Esophagus squamous epithelium (tissue), 5 donors: ENCODE data around the gene PRPF38A. TPM values are rescaled to one million over a fixed set of nuclear protein-coding genes. Genes with fewer than 3 reads are reported as not detected.

Source experiments
- DNase-seq: peaks from one replicate; lab custom pipeline; 2025; lab: John Stamatoyannopoulos, UW
- H3K27ac ChIP-seq, 4 donors: fragments of 200-600 bp; sonication (generic); one replicate each; pipeline ENCODE4 v1.5.1; 2016 to 2019; ENCODE audit warnings: mild to moderate bottlenecking in 1 of 4
- H3K27me3 ChIP-seq, 4 donors: fragments of 200-600 bp; sonication (generic); 1 replicate in 3 of 4; 2 replicates in 1 of 4; pipeline versions ENCODE4 v1.5.1 to v1.6.0; 2017 to 2021; ENCODE audit warnings: antibody characterized with exemption in 1 of 4
- H3K36me3 ChIP-seq, 3 donors: fragments of 200-600 bp; sonication (generic); one replicate each; pipeline ENCODE4 v1.5.1; 2016 to 2019
- H3K4me1 ChIP-seq, 3 donors: fragments of 200-600 bp; sonication (generic); one replicate each; pipeline ENCODE4 v1.5.1; 2017 to 2019
- H3K4me3 ChIP-seq, 4 donors: fragments of 200-600 bp; sonication (generic); 1 replicate in 3 of 4; 2 replicates in 1 of 4; pipeline ENCODE4 v1.5.1; 2016 to 2019; ENCODE audit warnings: mild to moderate bottlenecking in 2 of 4, moderate library complexity in 1 of 4
- H3K9me3 ChIP-seq, 3 donors: fragments of 200-600 bp; sonication (generic); one replicate each; pipeline ENCODE4 v1.5.1; 2016 to 2019
- POLR2A ChIP-seq, 4 donors: fragments of 450-650 bp; IDR thresholded peaks; one replicate each; pipeline ENCODE4 v1.6.1; 2017; ENCODE audit warnings: antibody characterized with exemption in 4 of 4, mild to moderate bottlenecking in 4 of 4, moderate library complexity in 3 of 4
- WGBS, 2 donors: methylation state at CpG; one replicate each; pipeline ENCODE4 v1.1.5; 2018; 5-methylcytosine and 5-hydroxymethylcytosine counted together
- intact Hi-C: fragments of 100-400 bp; cut with DNase I; formaldehyde crosslinking; loops from one replicate; pipeline ENCODE4 v1.15.0; 2022
- total RNA-seq, 4 donors: library from RNA; depleted of rRNA; stranded (reverse); fragments of >200 nt; gene quantifications; one replicate each; pipeline ENCODE4 v1.1.0, GENCODE V29; 2016
- TF ChIP-seq, protein P1 (sequence below), 6 experiments: fragments of 450-650 bp in 4 of 6; fragments of 200-600 bp in 2 of 6; sonication (generic) in 2 of 6; IDR thresholded peaks; one replicate each; pipeline ENCODE4 v1.5.1; 2016 to 2019; ENCODE audit warnings: antibody characterized with exemption in 6 of 6, mild to moderate bottlenecking in 4 of 6, moderate library complexity in 4 of 6
- donor health status: DM: yes; HTN: yes; CAD: no.

PRPF38A gene
- total RNA-seq, 4 donors from 2014 or later = 9.6 to 18.1 (median 14.6) TPM

DNA sequence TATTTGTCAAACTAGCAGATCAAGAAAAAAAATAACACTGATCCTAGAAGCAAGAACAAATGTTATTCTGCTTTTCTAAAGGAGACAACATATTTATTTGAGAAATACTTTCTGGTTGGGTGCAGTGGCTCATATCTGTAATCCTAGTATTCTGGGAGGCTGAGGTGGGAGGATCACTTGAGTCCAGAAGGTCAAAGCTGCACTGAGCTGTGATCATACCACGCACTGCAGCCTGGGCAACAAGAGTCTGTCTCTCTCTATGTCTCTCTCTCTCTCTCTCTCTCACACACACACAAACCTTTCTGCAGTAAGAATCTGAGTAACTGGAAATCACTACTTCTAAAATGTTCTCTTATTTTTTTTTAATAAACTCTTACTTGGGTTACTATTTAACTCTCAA, 31.2 kb downstream of the PRPF38A start:
- DNase-seq = no peak
- Histone ChIP-seq H3K36me3 (peaks cover 6 to 89% (median 7%) of the 10 kb centered on the region in 3 donors), H3K27me3 (no peaks in the 10 kb centered on the region), H3K4me3 (no peak overlapping the region), H3K4me1 (no peaks in the 10 kb centered on the region), H3K9me3 (no peaks in the 10 kb centered on the region), H3K27ac (no peak overlapping the region)
- TF ChIP-seq POLR2A (IDR thresholded peaks at IDR 0.05) = no peak
- TF ChIP-seq, protein P1, sequence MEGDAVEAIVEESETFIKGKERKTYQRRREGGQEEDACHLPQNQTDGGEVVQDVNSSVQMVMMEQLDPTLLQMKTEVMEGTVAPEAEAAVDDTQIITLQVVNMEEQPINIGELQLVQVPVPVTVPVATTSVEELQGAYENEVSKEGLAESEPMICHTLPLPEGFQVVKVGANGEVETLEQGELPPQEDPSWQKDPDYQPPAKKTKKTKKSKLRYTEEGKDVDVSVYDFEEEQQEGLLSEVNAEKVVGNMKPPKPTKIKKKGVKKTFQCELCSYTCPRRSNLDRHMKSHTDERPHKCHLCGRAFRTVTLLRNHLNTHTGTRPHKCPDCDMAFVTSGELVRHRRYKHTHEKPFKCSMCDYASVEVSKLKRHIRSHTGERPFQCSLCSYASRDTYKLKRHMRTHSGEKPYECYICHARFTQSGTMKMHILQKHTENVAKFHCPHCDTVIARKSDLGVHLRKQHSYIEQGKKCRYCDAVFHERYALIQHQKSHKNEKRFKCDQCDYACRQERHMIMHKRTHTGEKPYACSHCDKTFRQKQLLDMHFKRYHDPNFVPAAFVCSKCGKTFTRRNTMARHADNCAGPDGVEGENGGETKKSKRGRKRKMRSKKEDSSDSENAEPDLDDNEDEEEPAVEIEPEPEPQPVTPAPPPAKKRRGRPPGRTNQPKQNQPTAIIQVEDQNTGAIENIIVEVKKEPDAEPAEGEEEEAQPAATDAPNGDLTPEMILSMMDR (IDR thresholded peaks at IDR 0.05) = no peak
- intact Hi-C loops = no loop called here
- WGBS, 2 donors = 93 to 100% methylated on average over 1 of the region's 1 CpG

DNA sequence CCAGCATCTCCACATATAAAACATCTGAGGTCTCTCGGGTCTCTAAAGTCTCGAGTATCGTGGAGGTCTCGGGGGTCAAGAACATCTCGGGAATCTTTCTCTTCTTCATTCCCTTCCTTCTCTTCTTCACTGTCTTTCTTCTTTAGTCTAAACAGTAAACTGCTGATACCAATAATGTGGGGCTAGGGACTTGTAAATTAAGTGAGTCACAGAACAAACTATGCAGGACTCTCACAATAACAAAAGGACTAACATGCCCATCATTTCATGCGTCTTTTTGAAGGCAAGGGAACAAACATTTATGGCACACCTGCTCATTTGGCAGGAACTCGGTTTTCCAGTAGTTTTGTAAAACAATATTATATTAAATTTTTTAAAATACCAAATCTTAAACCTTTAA, 32.4 kb downstream of the PRPF38A start:
- Histone ChIP-seq H3K27ac (no peak overlapping the region), H3K4me3 (no peak overlapping the region), H3K9me3 (no peaks in the 10 kb centered on the region), H3K27me3 (no peaks in the 10 kb centered on the region), H3K4me1 (no peaks in the 10 kb centered on the region), H3K36me3 (peaks cover 0 to 89% (median 0%) of the 10 kb centered on the region in 3 donors)
- 85 to 86% methylated on average over 7 of the region's 7 CpGs for WGBS, 2 donors
- TF ChIP-seq, protein P1 (IDR thresholded peaks at IDR 0.05) = no peak
- no peak for TF ChIP-seq POLR2A (IDR thresholded peaks at IDR 0.05)
- no peak for DNase-seq
- intact Hi-C loops = no loop called here

DNA sequence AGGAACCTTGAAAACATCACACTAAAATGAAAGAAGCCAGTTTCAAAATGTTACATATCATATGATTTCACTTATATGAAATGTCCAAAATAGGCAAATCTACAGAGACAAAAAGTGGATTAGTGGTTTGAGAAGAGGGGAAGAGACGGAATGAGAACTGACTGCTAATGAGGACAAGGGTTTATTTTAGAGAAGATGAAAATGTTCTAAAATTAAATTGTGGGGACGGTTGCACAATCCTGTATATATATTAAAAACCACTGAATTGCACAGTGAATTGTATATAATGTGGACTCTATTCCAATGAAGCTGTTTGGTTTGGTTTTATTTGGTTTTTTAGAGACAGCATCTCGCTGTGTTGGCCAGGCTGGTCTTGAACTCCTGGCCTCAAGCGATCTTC, 35.6 kb downstream of the PRPF38A start:
- Histone ChIP-seq H3K9me3 (no peaks in the 10 kb centered on the region), H3K4me3 (no peak overlapping the region), H3K36me3 (peaks cover 0 to 91% (median 0%) of the 10 kb centered on the region in 3 donors), H3K27me3 (no peaks in the 10 kb centered on the region), H3K27ac (no peak overlapping the region), H3K4me1 (no peaks in the 10 kb centered on the region)
- no peak for DNase-seq
- no peak for TF ChIP-seq POLR2A (IDR thresholded peaks at IDR 0.05)
- TF ChIP-seq, protein P1 (IDR thresholded peaks at IDR 0.05) = no peak
- WGBS, 2 donors = 83 to 89% methylated on average over 4 of the region's 4 CpGs
- intact Hi-C loops = no loop called here

DNA sequence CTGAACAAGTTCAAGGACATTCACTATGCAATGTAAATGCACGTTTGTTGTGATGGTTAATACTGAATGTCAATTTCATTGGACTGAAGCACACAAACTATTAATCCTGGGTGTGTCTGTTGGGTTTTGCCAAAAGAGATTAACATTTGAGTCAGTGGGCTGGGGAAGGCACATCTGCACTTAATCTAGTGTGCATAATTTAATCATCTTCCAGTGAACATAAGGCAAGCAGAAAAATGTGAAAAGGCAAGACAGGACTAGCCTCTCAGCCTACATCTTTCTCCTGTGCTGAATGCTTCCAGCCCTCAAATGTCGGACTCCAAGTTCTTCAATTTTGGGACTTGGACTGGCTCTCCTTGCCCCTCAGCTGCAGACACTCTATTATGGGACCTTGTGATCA, 40.1 kb downstream of the PRPF38A start:
- no peaks in the 10 kb centered on the region for H3K4me1 ChIP-seq
- H3K27me3 ChIP-seq = no peaks in the 10 kb centered on the region
- H3K4me3 ChIP-seq = no peak overlapping the region
- no peaks in the 10 kb centered on the region for H3K9me3 ChIP-seq
- H3K27ac ChIP-seq = no peak overlapping the region
- intact Hi-C loops = no loop called here
- TF ChIP-seq, protein P1 (IDR thresholded peaks at IDR 0.05) = no peak
- TF ChIP-seq POLR2A (IDR thresholded peaks at IDR 0.05) = no peak
- peaks cover 0 to 82% (median 5%) of the 10 kb centered on the region in 3 donors for H3K36me3 ChIP-seq
- no peak for DNase-seq
- WGBS, 2 donors = 46 to 50% methylated on average over 2 of the region's 2 CpGs

DNA sequence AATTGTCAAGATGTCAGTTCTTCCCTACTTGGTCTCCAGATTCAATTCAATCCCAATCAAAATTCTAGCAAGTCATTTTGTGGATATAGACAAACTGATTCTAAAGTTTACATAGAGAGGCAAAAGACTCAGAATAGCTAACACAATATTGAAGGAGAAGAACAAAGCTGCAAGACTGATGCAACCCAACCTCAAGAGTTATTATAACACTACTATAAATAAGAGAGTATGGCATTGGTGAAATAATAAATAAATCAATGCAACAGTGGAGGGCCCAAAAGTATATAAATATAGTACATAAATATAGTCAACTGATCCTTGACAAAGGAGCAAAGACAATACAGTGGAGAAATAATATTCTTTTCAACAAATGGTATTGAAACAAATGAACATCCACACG, 49.7 kb downstream of the PRPF38A start:
- DNase-seq = no peak
- H3K4me1 ChIP-seq = no peaks in the 10 kb centered on the region
- H3K9me3 ChIP-seq = no peaks in the 10 kb centered on the region
- no peaks in the 10 kb centered on the region for H3K27me3 ChIP-seq
- H3K27ac ChIP-seq = no peak overlapping the region
- TF ChIP-seq POLR2A (IDR thresholded peaks at IDR 0.05) = no peak
- TF ChIP-seq, protein P1 (IDR thresholded peaks at IDR 0.05) = no peak
- intact Hi-C loops = no loop called here
- H3K36me3 ChIP-seq = peaks cover 0 to 60% (median 0%) of the 10 kb centered on the region in 3 donors
- no peak overlapping the region for H3K4me3 ChIP-seq
- 95% methylated on average over 1 of the region's 1 CpG for WGBS, 2 donors
